WTC11 (cell line): ENCODE results near the gene TMEM174. TPM values are rescaled to one million over a fixed set of nuclear protein-coding genes. Genes with fewer than 3 reads are reported as not detected.

Experiments used
- ATAC-seq: fragments of 200-7000 bp; cut with Tn5 transposase; 2 replicates; pipeline ENCODE4 v1.10.0; 2021; ENCODE audit warnings: mild to moderate bottlenecking, moderate library complexity
- CTCF ChIA-PET: fragments of 300-600 bp; sonication (Branson Sonifier 250); formaldehyde crosslinking; loops from one replicate; lab custom pipeline; 2021; ENCODE audit warnings: antibody characterized with exemption; lab: Charles Lee
- POLR2A ChIA-PET: fragments of 350-600 bp; sonication (Branson Sonifier 250); formaldehyde crosslinking; loops from one replicate; lab custom pipeline; 2021; ENCODE audit warnings: antibody characterized with exemption; lab: Charles Lee
- DNase-seq: peaks from one replicate; pipeline ENCODE4 v3.0.0; 2021; ENCODE audit warnings: low spot score
- H3K27ac Mint-ChIP-seq: 2 replicates; pipeline ENCODE4 v1.8.0; 2021; ENCODE audit warnings: mixed read lengths
- H3K27me3 Mint-ChIP-seq: 2 replicates; pipeline ENCODE4 v1.8.0; 2021; ENCODE audit warnings: low read depth, mild to moderate bottlenecking, moderate library complexity, mixed read lengths
- H3K36me3 Mint-ChIP-seq: 2 replicates; pipeline ENCODE4 v1.8.0; 2021; ENCODE audit warnings: mixed read lengths
- H3K4me1 Mint-ChIP-seq: 2 replicates; pipeline ENCODE4 v1.8.0; 2022; ENCODE audit warnings: mixed read lengths
- H3K4me3 Mint-ChIP-seq: 2 replicates; pipeline ENCODE4 v1.8.0; 2021; ENCODE audit warnings: mild to moderate bottlenecking, moderate library complexity, mixed read lengths
- H3K9me3 Mint-ChIP-seq: 2 replicates; pipeline ENCODE4 v1.8.0; 2021; ENCODE audit warnings: mixed read lengths
- ATF2 ChIP-seq: sonication (generic); formaldehyde crosslinking; IDR thresholded peaks from 2 replicates; pipeline ENCODE4 v1.8.1; 2022; ENCODE audit warnings: low read depth, missing genetic modification reagents, borderline replicate concordance
- CDX4 ChIP-seq: fragments of 250-450 bp; sonication (Bioruptor Pico); IDR thresholded peaks from 2 replicates; pipeline ENCODE4 v1.9.0; 2021; ENCODE audit warnings: moderate library complexity, mild to moderate bottlenecking, inconsistent platforms, borderline replicate concordance
- CREM ChIP-seq: sonication (generic); formaldehyde crosslinking; IDR thresholded peaks from 2 replicates; pipeline ENCODE4 v1.8.1; 2022; ENCODE audit warnings: mild to moderate bottlenecking, missing genetic modification reagents, moderate library complexity
- E2F4 ChIP-seq: sonication (generic); formaldehyde crosslinking; IDR thresholded peaks from 2 replicates; pipeline ENCODE4 v1.8.1; 2022; ENCODE audit warnings: low read depth, mild to moderate bottlenecking, moderate library complexity, missing genetic modification reagents, borderline replicate concordance
- ESRRA ChIP-seq: sonication (generic); formaldehyde crosslinking; IDR thresholded peaks from 2 replicates; pipeline ENCODE4 v1.8.1; 2022; ENCODE audit warnings: mild to moderate bottlenecking, missing genetic modification reagents, borderline replicate concordance
- ETV6 ChIP-seq: sonication (generic); formaldehyde crosslinking; IDR thresholded peaks from 2 replicates; pipeline ENCODE4 v1.8.1; 2022; ENCODE audit warnings: mild to moderate bottlenecking, missing genetic modification reagents
- FOXJ3 ChIP-seq: sonication (generic); formaldehyde crosslinking; IDR thresholded peaks from 2 replicates; pipeline ENCODE4 v1.9.0; 2021; ENCODE audit warnings: missing genetic modification reagents, mild to moderate bottlenecking, borderline replicate concordance
- FOXK1 ChIP-seq: sonication (generic); formaldehyde crosslinking; IDR thresholded peaks from 2 replicates; pipeline ENCODE4 v1.8.0; 2022; ENCODE audit warnings: mild to moderate bottlenecking, moderate library complexity, missing genetic modification reagents
- FOXP1 ChIP-seq: sonication (generic); formaldehyde crosslinking; IDR thresholded peaks from 2 replicates; pipeline ENCODE4 v1.8.0; 2022; ENCODE audit warnings: missing genetic modification reagents, mild to moderate bottlenecking, moderate library complexity, borderline replicate concordance
- GABPB1 ChIP-seq: sonication (generic); formaldehyde crosslinking; IDR thresholded peaks from 2 replicates; pipeline ENCODE4 v1.8.1; 2023; ENCODE audit warnings: mild to moderate bottlenecking, missing genetic modification reagents
- IRF2 ChIP-seq: sonication (generic); formaldehyde crosslinking; IDR thresholded peaks from 2 replicates; pipeline ENCODE4 v1.8.0; 2022; ENCODE audit warnings: low read depth, missing genetic modification reagents, borderline replicate concordance
- JUN ChIP-seq: sonication (generic); formaldehyde crosslinking; IDR thresholded peaks from 2 replicates; pipeline ENCODE4 v1.8.0; 2023; ENCODE audit warnings: mild to moderate bottlenecking, missing genetic modification reagents
- NR1H2 ChIP-seq: sonication (generic); formaldehyde crosslinking; IDR thresholded peaks from 2 replicates; pipeline ENCODE4 v1.9.0; 2021; ENCODE audit warnings: mild to moderate bottlenecking, moderate library complexity, missing genetic modification reagents
- SMAD4 ChIP-seq: sonication (generic); formaldehyde crosslinking; IDR thresholded peaks from 2 replicates; pipeline ENCODE4 v1.8.0; 2022; ENCODE audit warnings: mild to moderate bottlenecking, missing genetic modification reagents
- SP1 ChIP-seq: sonication (generic); formaldehyde crosslinking; conservative IDR thresholded peaks from 2 replicates; pipeline ENCODE4 v1.8.1; 2022; ENCODE audit warnings: missing genetic modification reagents
- ZBTB21 ChIP-seq: sonication (generic); formaldehyde crosslinking; IDR thresholded peaks from 2 replicates; pipeline ENCODE4 v1.8.1; 2023; ENCODE audit warnings: mild to moderate bottlenecking, missing genetic modification reagents, borderline replicate concordance
- ZNF232 ChIP-seq: sonication (generic); formaldehyde crosslinking; IDR thresholded peaks from 2 replicates; pipeline ENCODE4 v1.8.0; 2022; ENCODE audit warnings: mild to moderate bottlenecking, missing genetic modification reagents
- ZNF263 ChIP-seq: sonication (generic); formaldehyde crosslinking; IDR thresholded peaks from 2 replicates; pipeline ENCODE4 v1.8.1; 2022; ENCODE audit warnings: low read depth, mild to moderate bottlenecking, moderate library complexity, missing genetic modification reagents
- ZNF317 ChIP-seq: sonication (generic); formaldehyde crosslinking; IDR thresholded peaks from 2 replicates; pipeline ENCODE4 v1.8.1; 2023; ENCODE audit warnings: low read depth, mild to moderate bottlenecking, moderate library complexity, missing genetic modification reagents, borderline replicate concordance
- ZNF396 ChIP-seq: fragments of 250-450 bp; sonication (Bioruptor Pico); IDR thresholded peaks from 2 replicates; pipeline ENCODE4 v1.8.0; 2021; ENCODE audit warnings: mild to moderate bottlenecking, moderate library complexity, borderline replicate concordance
- ZNF423 ChIP-seq: fragments of 250-450 bp; sonication (Bioruptor Pico); IDR thresholded peaks from 2 replicates; pipeline ENCODE4 v2.1.2; 2022; ENCODE audit warnings: mild to moderate bottlenecking, moderate library complexity
- total RNA-seq: library from RNA; stranded (reverse); gene quantifications from 3 replicates; pipeline ENCODE4 v1.2.3, GENCODE V29; 2021
- TF ChIP-seq, protein P1 (sequence below): fragments of 250-450 bp; sonication (Bioruptor Pico); IDR thresholded peaks from 2 replicates; pipeline ENCODE4 v2.1.2; 2022; ENCODE audit warnings: mild to moderate bottlenecking, moderate library complexity
- TF ChIP-seq, protein P2 (sequence below): sonication (generic); formaldehyde crosslinking; IDR thresholded peaks from 2 replicates; pipeline ENCODE4 v1.8.0; 2023; ENCODE audit warnings: missing genetic modification reagents, mild to moderate bottlenecking, borderline replicate concordance
- TF ChIP-seq, protein P3 (sequence below): fragments of 250-450 bp; sonication (Bioruptor Pico); IDR thresholded peaks from 2 replicates; pipeline ENCODE4 v1.9.0; 2021; ENCODE audit warnings: mild to moderate bottlenecking

Gene TMEM174
- total RNA-seq, 1 experiment from 2014 or later, result not detected

DNA sequence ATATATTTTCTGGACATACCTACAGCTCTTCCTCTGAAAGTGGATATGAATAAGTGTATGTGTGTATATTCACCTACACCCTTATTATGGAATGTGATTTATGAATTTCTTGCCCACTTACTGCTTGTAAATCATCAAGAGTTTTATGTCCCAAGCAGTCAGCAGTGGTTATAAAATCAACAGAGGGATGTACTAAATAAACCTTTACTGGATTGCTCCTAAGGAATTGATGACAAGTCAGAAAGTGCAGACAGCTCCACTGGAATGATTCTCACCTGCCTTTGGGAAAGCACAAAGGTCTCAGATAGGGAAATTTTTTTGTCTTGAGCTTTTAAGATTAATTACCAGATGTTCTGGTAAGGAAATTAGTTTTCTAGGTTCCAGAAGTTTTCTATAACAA lies 9.3 kb downstream of the TMEM174 start (continued):
- TF ChIP-seq CDX4 (CRISPR knock-in tag) (no peak), ZBTB21 (CRISPR knock-in tag) (no peak), ZNF423 (CRISPR knock-in tag) (no peak)

DNA sequence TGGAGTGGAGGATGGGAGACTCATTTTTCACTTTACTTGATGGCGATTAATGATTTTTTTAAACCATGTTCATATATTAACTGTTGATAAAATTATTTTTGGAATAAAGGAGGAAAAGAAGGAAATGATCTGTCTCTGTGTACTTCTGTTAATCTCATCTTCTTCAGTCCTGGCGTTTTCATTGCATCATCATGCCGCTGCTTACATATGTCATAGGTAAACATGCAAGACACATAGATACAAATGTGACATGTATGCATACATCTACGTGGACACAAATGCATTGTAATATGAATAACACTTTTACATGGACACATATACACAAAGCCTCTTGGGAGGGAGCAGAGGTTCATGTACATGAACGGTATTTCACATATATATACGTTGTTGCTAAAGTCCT lies 10.0 kb downstream of the TMEM174 start:
- Mint-ChIP-seq H3K4me3 (no peak overlapping the region), H3K27ac (no peak overlapping the region), H3K4me1 (peaks cover 8% of the 10 kb centered on the region), H3K36me3 (peaks cover 10% of the 10 kb centered on the region), H3K27me3 (peaks cover under 1% of the 10 kb centered on the region; the same call in 1 of the 2 replicates), H3K9me3 (peaks cover 10% of the 10 kb centered on the region)
- ATAC-seq, result no peak
- DNase-seq, result no peak
- ChIA-PET CTCF (interaction anchor here (1.2 to 1.3 kb wide), 2 partner anchors 12 to 19 kb away, joined by 4 to 6 read pairs; no protein-coding TSS in a partner anchor), POLR2A (no interaction called here)
- TF ChIP-seq JUN (no peak), ESRRA (no peak), FOXP1 (CRISPR knock-in tag) (no peak), ZNF317 (no peak), CDX4 (CRISPR knock-in tag) (no peak), ATF2 (CRISPR knock-in tag) (no peak), FOXK1 (no peak), FOXJ3 (CRISPR knock-in tag) (no peak), ZNF263 (CRISPR knock-in tag) (no peak), ZNF232 (CRISPR knock-in tag) (no peak), SP1 (no peak), ETV6 (CRISPR knock-in tag) (no peak), NR1H2 (CRISPR knock-in tag) (no peak)
- TF ChIP-seq, protein P1, sequence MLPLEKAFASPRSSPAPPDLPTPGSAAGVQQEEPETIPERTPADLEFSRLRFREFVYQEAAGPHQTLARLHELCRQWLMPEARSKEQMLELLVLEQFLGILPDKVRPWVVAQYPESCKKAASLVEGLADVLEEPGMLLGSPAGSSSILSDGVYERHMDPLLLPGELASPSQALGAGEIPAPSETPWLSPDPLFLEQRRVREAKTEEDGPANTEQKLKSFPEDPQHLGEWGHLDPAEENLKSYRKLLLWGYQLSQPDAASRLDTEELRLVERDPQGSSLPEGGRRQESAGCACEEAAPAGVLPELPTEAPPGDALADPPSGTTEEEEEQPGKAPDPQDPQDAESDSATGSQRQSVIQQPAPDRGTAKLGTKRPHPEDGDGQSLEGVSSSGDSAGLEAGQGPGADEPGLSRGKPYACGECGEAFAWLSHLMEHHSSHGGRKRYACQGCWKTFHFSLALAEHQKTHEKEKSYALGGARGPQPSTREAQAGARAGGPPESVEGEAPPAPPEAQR (CRISPR knock-in tag), result no peak

GRCh38 chr5:73183481-73183891 lies 10.5 kb downstream of the TMEM174 start:
- POLR2A ChIA-PET, result no interaction called here
- Mint-ChIP-seq H3K36me3 (peaks cover 10% of the 10 kb centered on the region), H3K4me1 (peaks cover 8% of the 10 kb centered on the region), H3K4me3 (no peak overlapping the region), H3K9me3 (peaks cover 10% of the 10 kb centered on the region), H3K27me3 (no peaks in the 10 kb centered on the region), H3K27ac (no peak overlapping the region)
- ATAC-seq (no peak), DNase-seq (no peak)
- CTCF ChIA-PET, result interaction anchor here (1.2 kb wide), 1 partner anchor 13 kb away, joined by 6 read pairs; no protein-coding TSS in a partner anchor
- TF ChIP-seq GABPB1 (CRISPR knock-in tag) (no peak), ZNF396 (no peak), E2F4 (CRISPR knock-in tag) (no peak), CREM (CRISPR knock-in tag) (no peak), IRF2 (no peak), SMAD4 (CRISPR knock-in tag) (no peak)
- TF ChIP-seq, protein P2, sequence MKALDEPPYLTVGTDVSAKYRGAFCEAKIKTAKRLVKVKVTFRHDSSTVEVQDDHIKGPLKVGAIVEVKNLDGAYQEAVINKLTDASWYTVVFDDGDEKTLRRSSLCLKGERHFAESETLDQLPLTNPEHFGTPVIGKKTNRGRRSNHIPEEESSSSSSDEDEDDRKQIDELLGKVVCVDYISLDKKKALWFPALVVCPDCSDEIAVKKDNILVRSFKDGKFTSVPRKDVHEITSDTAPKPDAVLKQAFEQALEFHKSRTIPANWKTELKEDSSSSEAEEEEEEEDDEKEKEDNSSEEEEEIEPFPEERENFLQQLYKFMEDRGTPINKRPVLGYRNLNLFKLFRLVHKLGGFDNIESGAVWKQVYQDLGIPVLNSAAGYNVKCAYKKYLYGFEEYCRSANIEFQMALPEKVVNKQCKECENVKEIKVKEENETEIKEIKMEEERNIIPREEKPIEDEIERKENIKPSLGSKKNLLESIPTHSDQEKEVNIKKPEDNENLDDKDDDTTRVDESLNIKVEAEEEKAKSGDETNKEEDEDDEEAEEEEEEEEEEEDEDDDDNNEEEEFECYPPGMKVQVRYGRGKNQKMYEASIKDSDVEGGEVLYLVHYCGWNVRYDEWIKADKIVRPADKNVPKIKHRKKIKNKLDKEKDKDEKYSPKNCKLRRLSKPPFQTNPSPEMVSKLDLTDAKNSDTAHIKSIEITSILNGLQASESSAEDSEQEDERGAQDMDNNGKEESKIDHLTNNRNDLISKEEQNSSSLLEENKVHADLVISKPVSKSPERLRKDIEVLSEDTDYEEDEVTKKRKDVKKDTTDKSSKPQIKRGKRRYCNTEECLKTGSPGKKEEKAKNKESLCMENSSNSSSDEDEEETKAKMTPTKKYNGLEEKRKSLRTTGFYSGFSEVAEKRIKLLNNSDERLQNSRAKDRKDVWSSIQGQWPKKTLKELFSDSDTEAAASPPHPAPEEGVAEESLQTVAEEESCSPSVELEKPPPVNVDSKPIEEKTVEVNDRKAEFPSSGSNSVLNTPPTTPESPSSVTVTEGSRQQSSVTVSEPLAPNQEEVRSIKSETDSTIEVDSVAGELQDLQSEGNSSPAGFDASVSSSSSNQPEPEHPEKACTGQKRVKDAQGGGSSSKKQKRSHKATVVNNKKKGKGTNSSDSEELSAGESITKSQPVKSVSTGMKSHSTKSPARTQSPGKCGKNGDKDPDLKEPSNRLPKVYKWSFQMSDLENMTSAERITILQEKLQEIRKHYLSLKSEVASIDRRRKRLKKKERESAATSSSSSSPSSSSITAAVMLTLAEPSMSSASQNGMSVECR (CRISPR knock-in tag), result no peak
- TF ChIP-seq, protein P3, sequence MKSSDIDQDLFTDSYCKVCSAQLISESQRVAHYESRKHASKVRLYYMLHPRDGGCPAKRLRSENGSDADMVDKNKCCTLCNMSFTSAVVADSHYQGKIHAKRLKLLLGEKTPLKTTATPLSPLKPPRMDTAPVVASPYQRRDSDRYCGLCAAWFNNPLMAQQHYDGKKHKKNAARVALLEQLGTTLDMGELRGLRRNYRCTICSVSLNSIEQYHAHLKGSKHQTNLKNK, result no peak
